IMR-90 (cell line): Measurements from ENCODE around the gene TLR1. TPM values are rescaled to one million over a fixed set of nuclear protein-coding genes. Genes with fewer than 3 reads are reported as not detected.
A peak's percentile ranks its signal among the peaks of the same experiment; 100 is the strongest.

Experiments
- ATAC-seq: fragments of 200-7000 bp; cut with Tn5 transposase; 2 replicates; pipeline ENCODE4 v1.9.1; 2020; ENCODE audit warnings: low read depth, mild to moderate bottlenecking, moderate library complexity
- BruUV-seq: library from RNA; stranded (reverse); fragments of 400-500 nt; replicated peaks from 2 replicates; lab custom pipeline; 2021; lab: Mats Ljungman, UMichigan
- CTCF ChIA-PET: fragments of 300-600 bp; formaldehyde crosslinking; extraction: SDS; loops from one replicate; lab custom pipeline; 2021; ENCODE audit warnings: antibody characterized with exemption; lab: Yijun Ruan, JAX
- POLR2A ChIA-PET: fragments of 300-600 bp; sonication (Branson Sonifier 250); formaldehyde crosslinking; loops from one replicate; lab custom pipeline; 2022; ENCODE audit warnings: antibody characterized with exemption; ENCODE audit not compliant: unreplicated experiment; lab: Charles Lee
- DNase-seq: peaks from one replicate; pipeline ENCODE4 v3.0.0; 2013
- H2AFZ ChIP-seq: replicated peaks from 2 replicates; pipeline ENCODE3; 2013; ENCODE audit warnings: low read length, mild to moderate bottlenecking; ENCODE audit not compliant: poor library complexity
- H2AK5ac ChIP-seq: 2 replicates; pipeline ENCODE4 v1.6.1; 2013; ENCODE audit warnings: low read depth, low read length, inconsistent platforms
- H2AK9ac ChIP-seq: replicated peaks from 2 replicates; pipeline ENCODE3; 2013; ENCODE audit warnings: mild to moderate bottlenecking, low read depth, low read length, moderate library complexity; ENCODE audit not compliant: poor library complexity
- H2BK120ac ChIP-seq: 2 replicates; pipeline ENCODE4 v1.6.1; 2013; ENCODE audit warnings: low read depth, low read length, inconsistent platforms
- H2BK15ac ChIP-seq: 3 replicates; pipeline ENCODE4 v1.6.1; 2013; ENCODE audit warnings: low read depth, low read length, inconsistent platforms
- H2BK20ac ChIP-seq: 2 replicates; pipeline ENCODE4 v1.6.1; 2013; ENCODE audit warnings: low read depth, mild to moderate bottlenecking, inconsistent platforms, low read length, moderate library complexity
- H2BK5ac ChIP-seq: 2 replicates; pipeline ENCODE4 v1.6.1; 2013; ENCODE audit warnings: mild to moderate bottlenecking, low read depth, low read length, inconsistent platforms; ENCODE audit not compliant: poor library complexity, severe bottlenecking
- H3K14ac ChIP-seq: replicated peaks from 2 replicates; pipeline ENCODE4 v1.6.1; 2013; ENCODE audit warnings: low read depth, low read length, inconsistent platforms
- H3K18ac ChIP-seq: 2 replicates; pipeline ENCODE4 v1.6.1; 2013; ENCODE audit warnings: low read depth, low read length, control low read depth
- H3K23ac ChIP-seq: 2 replicates; pipeline ENCODE4 v1.6.1; 2013; ENCODE audit warnings: low read depth, low read length, inconsistent platforms
- H3K27ac ChIP-seq: 2 replicates; pipeline ENCODE4 v1.5.1; 2013; ENCODE audit warnings: mild to moderate bottlenecking, control low read depth, low read length; ENCODE audit not compliant: insufficient read depth
- H3K27me3 ChIP-seq: 2 replicates; pipeline ENCODE4 v1.6.1; 2013; ENCODE audit warnings: low read length; ENCODE audit not compliant: control insufficient read depth, insufficient read depth
- H3K36me3 ChIP-seq: 2 replicates; pipeline ENCODE4 v1.6.1; 2013; ENCODE audit warnings: low read length, mixed read lengths; ENCODE audit not compliant: control insufficient read depth, insufficient read depth
- H3K4ac ChIP-seq: 2 replicates; pipeline ENCODE4 v1.6.1; 2013; ENCODE audit warnings: low read depth, low read length, inconsistent platforms
- H3K4me1 ChIP-seq: 2 replicates; pipeline ENCODE4 v1.6.1; 2013; ENCODE audit warnings: low read length, mixed read lengths; ENCODE audit not compliant: control insufficient read depth, insufficient read depth
- H3K4me2 ChIP-seq: 2 replicates; pipeline ENCODE4 v1.6.1; 2013; ENCODE audit warnings: low read depth, mild to moderate bottlenecking, control low read depth, low read length, moderate library complexity
- H3K4me3 ChIP-seq: 2 replicates; pipeline ENCODE4 v1.5.1; 2013; ENCODE audit warnings: low read depth, mild to moderate bottlenecking, control low read depth, low read length, moderate library complexity; ENCODE audit not compliant: insufficient read depth
- H3K56ac ChIP-seq: 2 replicates; pipeline ENCODE4 v1.6.1; 2013; ENCODE audit warnings: low read length, inconsistent platforms; ENCODE audit not compliant: insufficient read depth; ENCODE audit errors: extremely low read depth
- H3K79me1 ChIP-seq, 2 experiments: 2 replicates each; pipeline ENCODE4 v1.6.1; 2013; ENCODE audit warnings: low read length in 2 of 2, inconsistent platforms in 1 of 2, low read depth in 1 of 2
- H3K9ac ChIP-seq: 2 replicates; pipeline ENCODE4 v1.6.1; 2013; ENCODE audit warnings: low read depth, low read length, control low read depth
- H3K9me1 ChIP-seq: 2 replicates; pipeline ENCODE4 v1.6.1; 2013; ENCODE audit warnings: low read length, inconsistent platforms; ENCODE audit not compliant: insufficient read depth
- H3K9me3 ChIP-seq: 2 replicates; pipeline ENCODE4 v1.6.1; 2013; ENCODE audit warnings: low read length; ENCODE audit not compliant: control insufficient read depth, insufficient read depth
- H4K20me1 ChIP-seq: 2 replicates; pipeline ENCODE4 v1.6.1; 2013; ENCODE audit warnings: low read length, inconsistent platforms; ENCODE audit not compliant: insufficient read depth
- H4K5ac ChIP-seq: 2 replicates; pipeline ENCODE4 v1.6.1; 2013; ENCODE audit warnings: mild to moderate bottlenecking, low read depth, low read length, control low read depth
- H4K8ac ChIP-seq, 2 experiments: 2 replicates each; pipeline ENCODE4 v1.6.1; 2013; ENCODE audit warnings: low read depth in 2 of 2, low read length in 2 of 2, control low read depth in 1 of 2, inconsistent platforms in 1 of 2
- H4K91ac ChIP-seq: 2 replicates; pipeline ENCODE4 v1.6.1; 2013; ENCODE audit warnings: low read depth, low read length, inconsistent platforms; ENCODE audit not compliant: insufficient read depth
- BHLHE40 ChIP-seq: fragments of 150-350 bp; IDR thresholded peaks from 2 replicates; pipeline ENCODE4 v1.6.1; 2016; ENCODE audit warnings: mild to moderate bottlenecking, low read depth, low read length
- CEBPB ChIP-seq: IDR thresholded peaks from 2 replicates; pipeline ENCODE4 v1.6.1; 2012; ENCODE audit warnings: low read depth, low read length, improper control_type of control experiment
- CHD1 ChIP-seq: IDR thresholded peaks from 2 replicates; pipeline ENCODE4 v1.6.1; 2012; ENCODE audit warnings: low read depth, low read length, improper control_type of control experiment
- FOS ChIP-seq: fragments of 150-350 bp; IDR thresholded peaks from 2 replicates; pipeline ENCODE4 v1.6.1; 2016; ENCODE audit warnings: low read depth, low read length
- MAFK ChIP-seq: IDR thresholded peaks from 2 replicates; pipeline ENCODE4 v1.6.1; 2012; ENCODE audit warnings: low read depth, low read length, improper control_type of control experiment
- MAZ ChIP-seq: IDR thresholded peaks from 2 replicates; pipeline ENCODE4 v1.6.1; 2012; ENCODE audit warnings: low read depth, mild to moderate bottlenecking, low read length, improper control_type of control experiment, moderate library complexity, borderline replicate concordance
- MXI1 ChIP-seq: IDR thresholded peaks from 2 replicates; pipeline ENCODE4 v1.6.1; 2012; ENCODE audit warnings: low read depth, mild to moderate bottlenecking, low read length, moderate library complexity, borderline replicate concordance
- NFE2L2 ChIP-seq: fragments of 150-350 bp; IDR thresholded peaks from 2 replicates; pipeline ENCODE4 v1.6.1; 2016; ENCODE audit warnings: low read depth, mild to moderate bottlenecking, low read length
- POLR2A ChIP-seq: IDR thresholded peaks from 2 replicates; pipeline ENCODE4 v1.6.1; 2012; ENCODE audit warnings: mild to moderate bottlenecking, low read depth, low read length
- RAD21 ChIP-seq: IDR thresholded peaks from 2 replicates; pipeline ENCODE4 v1.6.1; 2012; ENCODE audit warnings: low read length, improper control_type of control experiment
- RCOR1 ChIP-seq: IDR thresholded peaks from 2 replicates; pipeline ENCODE4 v1.6.1; 2012; ENCODE audit warnings: mild to moderate bottlenecking, low read length, improper control_type of control experiment; ENCODE audit not compliant: insufficient replicate concordance
- RFX5 ChIP-seq: IDR thresholded peaks from 2 replicates; pipeline ENCODE4 v1.8.0; 2012; ENCODE audit warnings: low read depth, mild to moderate bottlenecking, low read length, moderate library complexity
- SMC3 ChIP-seq: fragments of 150-350 bp; IDR thresholded peaks from 2 replicates; pipeline ENCODE4 v1.6.1; 2016; ENCODE audit warnings: low read depth, mild to moderate bottlenecking, antibody characterized with exemption, low read length, moderate library complexity
- WGBS, 2 experiments: methylation state at CpG; one replicate each; pipeline versions ENCODE4 v1.1.5 to v1.1.7; 2013; ENCODE audit warnings: missing lambda C conversion rate in 2 of 2; ENCODE audit not compliant: insufficient read length in 1 of 2; ENCODE audit errors: extremely low coverage in 2 of 2; 5-methylcytosine and 5-hydroxymethylcytosine counted together
- dilution Hi-C: fragments of 300-500 bp; cut with HindIII; formaldehyde crosslinking; loops from one replicate; pipeline ENCODE4 v1.14.3; 2018; ENCODE audit warnings: low sequenced_read_pairs; ENCODE audit not compliant: unreplicated experiment
- in situ Hi-C: fragments of 300-500 bp; cut with MboI; formaldehyde crosslinking; loops from 3 replicates; pipeline ENCODE4 v1.14.3; 2019; ENCODE audit warnings: low sequenced_read_pairs, inconsistent platforms, mixed read lengths
- intact Hi-C: fragments of 100-400 bp; cut with micrococcal nuclease; formaldehyde crosslinking; loops from 2 replicates; pipeline ENCODE4 v1.10.0; 2022
- polyA plus RNA-seq, 3 experiments: library from polyadenylated mRNA; depleted of rRNA; stranded (reverse); fragments of >200 nt; gene quantifications; 2 replicates each; pipeline ENCODE4 v1.2.3, GENCODE V29; 2012; ENCODE audit warnings: low replicate concordance in 1 of 3
- total RNA-seq: library from RNA; depleted of rRNA; stranded (reverse); fragments of >200 nt; gene quantifications from 2 replicates; pipeline ENCODE4 v1.2.3, GENCODE V29; 2012
- TF ChIP-seq, protein P1 (sequence below): fragments of 150-350 bp; IDR thresholded peaks from 2 replicates; pipeline ENCODE4 v1.6.1; 2017; ENCODE audit warnings: mild to moderate bottlenecking, antibody characterized with exemption, low read length, low read depth
- TF ChIP-seq, protein P2 (sequence below): conservative IDR thresholded peaks from 2 replicates; pipeline ENCODE4 v1.5.1; 2012; ENCODE audit warnings: mild to moderate bottlenecking, low read depth, low read length, improper control_type of control experiment

Gene TLR1
- total and polyA plus RNA-seq, 2 of the 4 experiments (the other 2 are of a cell fraction), result 0.24 to 1.1 TPM

GRCh38 chr4:38752941-38753806, 51.4 kb downstream of the TLR1 start:
- ChIA-PET POLR2A (no interaction called here), CTCF (no interaction called here)
- 0 out of 2 replicates have a peak overlapping the region, but pooled peaks have one; percentile 27 for H3K56ac ChIP-seq
- DNase-seq, result peak; percentile 99
- intact Hi-C loops, result loop anchor here (10.0 kb wide), 1 partner anchor 692 kb away; no protein-coding TSS in a partner anchor
- peak overlapping the region; percentile 87 for H2BK120ac ChIP-seq
- peak overlapping the region; percentile 90 for H4K5ac ChIP-seq
- peak overlapping the region; percentile 53; the same call in 2 of the 3 replicates for H2BK15ac ChIP-seq
- H3K4me2 ChIP-seq, result peak overlapping the region; percentile 89
- dilution Hi-C loops, result no loop called here
- peak overlapping the region; percentile 95 for H3K18ac ChIP-seq
- peak overlapping the region; percentile 90 for H3K4ac ChIP-seq
- peak overlapping the region; percentile 90 for H2AK9ac ChIP-seq
- H4K20me1 ChIP-seq, result peaks cover 7% of the 10 kb centered on the region
- H3K9ac ChIP-seq, result peak overlapping the region; percentile 64
- peak overlapping the region; percentile 67 for H4K91ac ChIP-seq
- peak overlapping the region; percentile 14 to 96; a peak in 3 of 4 replicates for H4K8ac ChIP-seq
- in situ Hi-C loops, result no loop called here
- 36% methylated on average over 12 of the region's 19 CpGs; no CpG with 5 or more reads in 1 of the 2 experiments for WGBS, 2 experiments
- H2AK5ac ChIP-seq, result peak overlapping the region; percentile 99
- no peaks in the 10 kb centered on the region for H3K36me3 ChIP-seq
- H3K27ac ChIP-seq, result peak overlapping the region; percentile 81
- H3K14ac ChIP-seq, result peak overlapping the region; percentile 98
- no peaks in the 10 kb centered on the region for H3K9me3 ChIP-seq
- peak; percentile 98 for ATAC-seq
- H3K79me1 ChIP-seq, result no peaks in the 10 kb centered on the region
- peak overlapping the region; percentile 95 for H2AFZ ChIP-seq
- no peak overlapping the region; the same call in 1 of the 2 replicates for H3K4me3 ChIP-seq
- BruUV-seq, result no TSS peak
- peak overlapping the region; percentile 77 for H3K23ac ChIP-seq
- H2BK20ac ChIP-seq, result peak overlapping the region; percentile 63
- H3K27me3 ChIP-seq, result peaks cover 2% of the 10 kb centered on the region; the same call in 1 of the 2 replicates
- H3K4me1 ChIP-seq, result peaks cover 11% of the 10 kb centered on the region
- peaks cover 20% of the 10 kb centered on the region for H3K9me1 ChIP-seq
- H2BK5ac ChIP-seq, result peak overlapping the region; percentile 99
- TF ChIP-seq, protein P1, sequence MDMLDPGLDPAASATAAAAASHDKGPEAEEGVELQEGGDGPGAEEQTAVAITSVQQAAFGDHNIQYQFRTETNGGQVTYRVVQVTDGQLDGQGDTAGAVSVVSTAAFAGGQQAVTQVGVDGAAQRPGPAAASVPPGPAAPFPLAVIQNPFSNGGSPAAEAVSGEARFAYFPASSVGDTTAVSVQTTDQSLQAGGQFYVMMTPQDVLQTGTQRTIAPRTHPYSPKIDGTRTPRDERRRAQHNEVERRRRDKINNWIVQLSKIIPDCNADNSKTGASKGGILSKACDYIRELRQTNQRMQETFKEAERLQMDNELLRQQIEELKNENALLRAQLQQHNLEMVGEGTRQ, result no peak
- no peak for TF ChIP-seq SMC3
- TF ChIP-seq FOS, result no peak
- TF ChIP-seq CHD1, result no peak
- TF ChIP-seq RFX5, result no peak
- peak; percentile 22; the same call in 1 of the 2 replicates for TF ChIP-seq MXI1
- TF ChIP-seq MAZ, result peak; percentile 79; the same call in 1 of the 2 replicates
- no peak for TF ChIP-seq RCOR1
- peak; percentile 16; the same call in 1 of the 2 replicates for TF ChIP-seq MAFK
- TF ChIP-seq BHLHE40, result no peak; the same call in 1 of the 2 replicates
- TF ChIP-seq POLR2A, result no peak
- TF ChIP-seq NFE2L2, result no peak
- no peak for TF ChIP-seq CEBPB
- 0 out of 2 replicates have a peak, but pooled peaks have one; percentile 11 for TF ChIP-seq RAD21
- TF ChIP-seq, protein P2, sequence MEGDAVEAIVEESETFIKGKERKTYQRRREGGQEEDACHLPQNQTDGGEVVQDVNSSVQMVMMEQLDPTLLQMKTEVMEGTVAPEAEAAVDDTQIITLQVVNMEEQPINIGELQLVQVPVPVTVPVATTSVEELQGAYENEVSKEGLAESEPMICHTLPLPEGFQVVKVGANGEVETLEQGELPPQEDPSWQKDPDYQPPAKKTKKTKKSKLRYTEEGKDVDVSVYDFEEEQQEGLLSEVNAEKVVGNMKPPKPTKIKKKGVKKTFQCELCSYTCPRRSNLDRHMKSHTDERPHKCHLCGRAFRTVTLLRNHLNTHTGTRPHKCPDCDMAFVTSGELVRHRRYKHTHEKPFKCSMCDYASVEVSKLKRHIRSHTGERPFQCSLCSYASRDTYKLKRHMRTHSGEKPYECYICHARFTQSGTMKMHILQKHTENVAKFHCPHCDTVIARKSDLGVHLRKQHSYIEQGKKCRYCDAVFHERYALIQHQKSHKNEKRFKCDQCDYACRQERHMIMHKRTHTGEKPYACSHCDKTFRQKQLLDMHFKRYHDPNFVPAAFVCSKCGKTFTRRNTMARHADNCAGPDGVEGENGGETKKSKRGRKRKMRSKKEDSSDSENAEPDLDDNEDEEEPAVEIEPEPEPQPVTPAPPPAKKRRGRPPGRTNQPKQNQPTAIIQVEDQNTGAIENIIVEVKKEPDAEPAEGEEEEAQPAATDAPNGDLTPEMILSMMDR, result no peak
